ENCODE measurements around the gene PDE4B. TPM values are rescaled to one million over a fixed set of nuclear protein-coding genes. Genes with fewer than 3 reads are reported as not detected.

PDE4B gene
- polyA plus RNA-seq, 1 donor (not counting 4 experiments of a cell fraction or from before 2014, with no cell fraction given) = 0.29 TPM

GRCh38 chr1:66223681-66224080, 431.0 kb downstream of the PDE4B start:
- no peaks in the 10 kb centered on the region for H3K9me3 ChIP-seq (ENCODE audit: control insufficient read depth, low read depth, low read length)
- H3K27ac ChIP-seq (ENCODE audit: control insufficient read depth, insufficient read depth, low read length) = no peak overlapping the region
- H3K4me3 ChIP-seq (ENCODE audit: control insufficient read depth in 2 of 3, extremely low read depth in 1 of 3, insufficient read depth in 2 of 3, low read depth in 1 of 3, low read length in 3 of 3) = no peak overlapping the region
- H3K79me2 ChIP-seq (ENCODE audit: control insufficient read depth, insufficient read depth, low read length) = no peaks in the 10 kb centered on the region
- H3K9ac ChIP-seq (ENCODE audit: control insufficient read depth, extremely low read depth, insufficient read depth, low read length) = no peak overlapping the region
- H2AFZ ChIP-seq (ENCODE audit: control insufficient read depth, low read length) = no peak overlapping the region
- TF ChIP-seq EZH2 (IDR thresholded peaks at IDR 0.05; ENCODE audit: low read length) (no peak), CTCF (optimal IDR thresholded peaks at IDR 0.05 in 1 of 3, IDR thresholded peaks at IDR 0.05 in 1 of 3, conservative IDR thresholded peaks at IDR 0.05 in 1 of 3; ENCODE audit: extremely low read depth in 1 of 3, insufficient read depth in 2 of 3, low read length in 3 of 3) (no peak)
- no peaks in the 10 kb centered on the region for H3K27me3 ChIP-seq (ENCODE audit: control insufficient read depth, extremely low read depth, insufficient read depth, low read length)
- dilution Hi-C loops (cut with MboI; ENCODE audit: extremely low pct_ligation_motif_present, low sequenced_read_pairs) = no loop called here
- no peaks in the 10 kb centered on the region for H4K20me1 ChIP-seq (ENCODE audit: control insufficient read depth, extremely low read depth, insufficient read depth, low read length)
- DNase-seq (ENCODE audit: low read depth, low spot score) (no peak), FAIRE-seq (no peak)
- no peaks in the 10 kb centered on the region for H3K9me1 ChIP-seq (ENCODE audit: control insufficient read depth, extremely low read depth, insufficient read depth, low read length)
- no peaks in the 10 kb centered on the region for H3K36me3 ChIP-seq (ENCODE audit: control insufficient read depth in 2 of 2, extremely low read depth in 1 of 2, insufficient read depth in 2 of 2, low read length in 2 of 2)
- H3K4me2 ChIP-seq (ENCODE audit: control insufficient read depth, extremely low read depth, insufficient read depth, low read depth, low read length) = no peak overlapping the region
- no peaks in the 10 kb centered on the region for H3K4me1 ChIP-seq (ENCODE audit: control insufficient read depth, extremely low read depth, insufficient read depth, low read length)

- no peak overlapping the region for H3K27ac ChIP-seq (ENCODE audit: control insufficient read depth, insufficient read depth, low read length)
- no peaks in the 10 kb centered on the region for H4K20me1 ChIP-seq (ENCODE audit: control insufficient read depth, extremely low read depth, insufficient read depth, low read length)
- H2AFZ ChIP-seq (ENCODE audit: control insufficient read depth, low read length) = no peak overlapping the region
- FAIRE-seq = no peak
- H3K27me3 ChIP-seq (ENCODE audit: control insufficient read depth, extremely low read depth, insufficient read depth, low read length) = no peaks in the 10 kb centered on the region
- no peaks in the 10 kb centered on the region for H3K4me1 ChIP-seq (ENCODE audit: control insufficient read depth, extremely low read depth, insufficient read depth, low read length)
- H3K79me2 ChIP-seq (ENCODE audit: control insufficient read depth, insufficient read depth, low read length) = no peaks in the 10 kb centered on the region
- H3K4me2 ChIP-seq (ENCODE audit: control insufficient read depth, extremely low read depth, insufficient read depth, low read depth, low read length) = no peak overlapping the region
- no peaks in the 10 kb centered on the region for H3K36me3 ChIP-seq (ENCODE audit: control insufficient read depth in 2 of 2, extremely low read depth in 1 of 2, insufficient read depth in 2 of 2, low read length in 2 of 2)
- H3K9ac ChIP-seq (ENCODE audit: control insufficient read depth, extremely low read depth, insufficient read depth, low read length) = no peak overlapping the region
- no peaks in the 10 kb centered on the region for H3K9me1 ChIP-seq (ENCODE audit: control insufficient read depth, extremely low read depth, insufficient read depth, low read length)
- dilution Hi-C loops (cut with MboI; ENCODE audit: extremely low pct_ligation_motif_present, low sequenced_read_pairs) = loop anchor here (25.0 kb wide), 1 partner anchor 240 kb away; no protein-coding TSS in a partner anchor
- no peak overlapping the region for H3K4me3 ChIP-seq (ENCODE audit: control insufficient read depth in 2 of 3, extremely low read depth in 1 of 3, insufficient read depth in 2 of 3, low read depth in 1 of 3, low read length in 3 of 3)
- DNase-seq (ENCODE audit: low read depth, low spot score) = no peak
- TF ChIP-seq EZH2 (IDR thresholded peaks at IDR 0.05; ENCODE audit: low read length) (no peak), CTCF (optimal IDR thresholded peaks at IDR 0.05 in 1 of 3, IDR thresholded peaks at IDR 0.05 in 1 of 3, conservative IDR thresholded peaks at IDR 0.05 in 1 of 3; ENCODE audit: extremely low read depth in 1 of 3, insufficient read depth in 2 of 3, low read length in 3 of 3) (no peak)
- H3K9me3 ChIP-seq (ENCODE audit: control insufficient read depth, low read depth, low read length) = no peaks in the 10 kb centered on the region
Measured at GRCh38 chr1:66226985-66227384, 434.3 kb downstream of the PDE4B start.

All from keratinocyte (primary cell).